Measurements from ENCODE around the gene LILRB5.
"Not testable (repeated sequence)": the region's sequence is repeated elsewhere in the genome, so short reads cannot be mapped to it uniquely, and the experiment has no call there.

LILRB5 gene

GRCh38 chr19:54256250-54257115 is 590 bp downstream of the LILRB5 start:
- no peaks in the 10 kb centered on the region for H3K4me1 Mint-ChIP-seq
- no peaks in the 10 kb centered on the region for H3K36me3 Mint-ChIP-seq
- no peak for ATAC-seq
- H3K27ac Mint-ChIP-seq = no peak overlapping the region
- H3K4me3 Mint-ChIP-seq = no peak overlapping the region
- H3K9me3 Mint-ChIP-seq = no peaks in the 10 kb centered on the region
- peaks cover 53% of the 10 kb centered on the region for H3K27me3 Mint-ChIP-seq

GRCh38 chr19:54255105-54255775 is 1.8 kb downstream of the LILRB5 start:
- Mint-ChIP-seq H3K36me3 (no peaks in the 10 kb centered on the region), H3K27ac (no peak overlapping the region), H3K4me1 (peaks cover 5% of the 10 kb centered on the region), H3K4me3 (no peak overlapping the region), H3K27me3 (peaks cover 65% of the 10 kb centered on the region), H3K9me3 (no peaks in the 10 kb centered on the region)
- ATAC-seq = no peak

GRCh38 chr19:54254195-54254906 is 2.7 kb downstream of the LILRB5 start:
- no peaks in the 10 kb centered on the region for H3K36me3 Mint-ChIP-seq
- H3K4me1 Mint-ChIP-seq = peaks cover 6% of the 10 kb centered on the region
- peaks cover 67% of the 10 kb centered on the region for H3K27me3 Mint-ChIP-seq
- H3K27ac Mint-ChIP-seq = no peak overlapping the region
- no peak overlapping the region for H3K4me3 Mint-ChIP-seq
- no peak for ATAC-seq
- no peaks in the 10 kb centered on the region for H3K9me3 Mint-ChIP-seq

GRCh38 chr19:54253331-54254194 is 3.5 kb downstream of the LILRB5 start:
- H3K4me1 Mint-ChIP-seq = peaks cover 7% of the 10 kb centered on the region
- no peaks in the 10 kb centered on the region for H3K9me3 Mint-ChIP-seq
- H3K27ac Mint-ChIP-seq = no peak overlapping the region
- no peak for ATAC-seq
- H3K36me3 Mint-ChIP-seq = no peaks in the 10 kb centered on the region
- H3K27me3 Mint-ChIP-seq = peaks cover 67% of the 10 kb centered on the region
- no peak overlapping the region for H3K4me3 Mint-ChIP-seq

GRCh38 chr19:54252845-54253244 is 4.2 kb downstream of the LILRB5 start:
- ATAC-seq = no peak
- no peaks in the 10 kb centered on the region for H3K36me3 Mint-ChIP-seq
- H3K4me1 Mint-ChIP-seq = peaks cover 14% of the 10 kb centered on the region
- H3K27me3 Mint-ChIP-seq = peaks cover 69% of the 10 kb centered on the region
- no peak overlapping the region for H3K27ac Mint-ChIP-seq
- H3K4me3 Mint-ChIP-seq = no peak overlapping the region
- H3K9me3 Mint-ChIP-seq = no peaks in the 10 kb centered on the region

GRCh38 chr19:54252243-54252642 is 4.8 kb downstream of the LILRB5 start:
- H3K27ac Mint-ChIP-seq = no peak overlapping the region
- no peak for ATAC-seq
- peaks cover 20% of the 10 kb centered on the region for H3K4me1 Mint-ChIP-seq

GRCh38 chr19:54248016-54248601 is 9.0 kb downstream of the LILRB5 start:
- no peak overlapping the region for H3K4me3 Mint-ChIP-seq
- H3K27me3 Mint-ChIP-seq = peaks cover 71% of the 10 kb centered on the region
- no peaks in the 10 kb centered on the region for H3K9me3 Mint-ChIP-seq
- peak; percentile 68 for ATAC-seq
- no peak overlapping the region for H3K27ac Mint-ChIP-seq
- peaks cover 21% of the 10 kb centered on the region for H3K4me1 Mint-ChIP-seq
- H3K36me3 Mint-ChIP-seq = no peaks in the 10 kb centered on the region

More at GRCh38 chr19:54252243-54252642, 4.8 kb downstream of the LILRB5 start:
- peaks cover 69% of the 10 kb centered on the region for H3K27me3 Mint-ChIP-seq
- H3K9me3 Mint-ChIP-seq = no peaks in the 10 kb centered on the region
- H3K36me3 Mint-ChIP-seq = no peaks in the 10 kb centered on the region
- H3K4me3 Mint-ChIP-seq = no peak overlapping the region

GRCh38 chr19:54247106-54247930 is 9.8 kb downstream of the LILRB5 start:
- no peak overlapping the region for H3K4me3 Mint-ChIP-seq
- ATAC-seq = no peak
- H3K27me3 Mint-ChIP-seq = peaks cover 65% of the 10 kb centered on the region
- no peaks in the 10 kb centered on the region for H3K9me3 Mint-ChIP-seq
- no peaks in the 10 kb centered on the region for H3K36me3 Mint-ChIP-seq
- no peak overlapping the region for H3K27ac Mint-ChIP-seq
- peaks cover 21% of the 10 kb centered on the region for H3K4me1 Mint-ChIP-seq

- no peak overlapping the region for H3K4me3 Mint-ChIP-seq
- no peak for ATAC-seq
- H3K27ac Mint-ChIP-seq = no peak overlapping the region
- no peaks in the 10 kb centered on the region for H3K36me3 Mint-ChIP-seq
- H3K9me3 Mint-ChIP-seq = no peaks in the 10 kb centered on the region
- H3K27me3 Mint-ChIP-seq = peaks cover 52% of the 10 kb centered on the region
- peaks cover 21% of the 10 kb centered on the region for H3K4me1 Mint-ChIP-seq
Observed at GRCh38 chr19:54245936-54246335, 11.1 kb downstream of the LILRB5 start.

GRCh38 chr19:54243809-54244208 is 13.3 kb downstream of the LILRB5 start:
- not testable (repeated sequence) for H3K9me3 Mint-ChIP-seq, H3K4me3 Mint-ChIP-seq, H3K36me3 Mint-ChIP-seq, H3K27ac Mint-ChIP-seq, ATAC-seq
- H3K4me1 Mint-ChIP-seq = peaks cover 15% of the 10 kb centered on the region
- peaks cover 56% of the 10 kb centered on the region for H3K27me3 Mint-ChIP-seq

GRCh38 chr19:54242646-54243045 is 14.4 kb downstream of the LILRB5 start, which contains the start of gene LILRA6:
Gene LILRA6, minus strand, starts transcription at chr19:54242790.
- peaks cover 52% of the 10 kb centered on the region for H3K27me3 Mint-ChIP-seq
- ATAC-seq = peak; percentile 40
- not testable (repeated sequence) for H3K4me3 Mint-ChIP-seq, H3K27ac Mint-ChIP-seq, H3K4me1 Mint-ChIP-seq, H3K36me3 Mint-ChIP-seq, H3K9me3 Mint-ChIP-seq

- not testable (repeated sequence) for H3K4me3 Mint-ChIP-seq, H3K4me1 Mint-ChIP-seq, H3K27ac Mint-ChIP-seq, H3K36me3 Mint-ChIP-seq, H3K9me3 Mint-ChIP-seq, ATAC-seq
- H3K27me3 Mint-ChIP-seq = peaks cover 48% of the 10 kb centered on the region
Observed at GRCh38 chr19:54242234-54242633, 14.8 kb downstream of the LILRB5 start.

- H3K4me1 Mint-ChIP-seq, H3K9me3 Mint-ChIP-seq, H3K36me3 Mint-ChIP-seq, H3K4me3 Mint-ChIP-seq, H3K27ac Mint-ChIP-seq: not testable (repeated sequence)
- peaks cover 42% of the 10 kb centered on the region for H3K27me3 Mint-ChIP-seq
- ATAC-seq = peak; percentile 10
Observed at GRCh38 chr19:54240372-54241336, 16.4 kb downstream of the LILRB5 start.
